Measurements from ENCODE around the gene GNAS. TPM values are rescaled to one million over a fixed set of nuclear protein-coding genes. Genes with fewer than 3 reads are reported as not detected.

The GNAS gene
- total RNA-seq, 2 experiments from 2014 or later = 1,245 to 1,317 TPM

- DNase-seq (peak in 9 of 14 experiments; percentile 20 to 70 (median 36)), ATAC-seq (ENCODE audit: poor library complexity) (peak; percentile 1)
- Histone ChIP-seq H3K36me3 (ENCODE audit: insufficient read depth, low read length) (no peaks in the 10 kb centered on the region), H3K4me1 (ENCODE audit: insufficient read depth, low read length) (peaks cover 30% of the 10 kb centered on the region), H3K27ac (ENCODE audit: low read depth in 1 of 2, low read length in 2 of 2) (peak overlapping the region; percentile 86 to 95), H3K9me3 (ENCODE audit: control insufficient read depth in 1 of 2, insufficient read depth in 1 of 2, low read length in 2 of 2) (no peaks in the 10 kb centered on the region), H3K27me3 (ENCODE audit: control insufficient read depth in 1 of 2, insufficient read depth in 2 of 2, low read length in 2 of 2) (no peaks in the 10 kb centered on the region), H3K4me3 (ENCODE audit: low read length) (peak overlapping the region; percentile 88)
- ChIA-PET POLR2A (interaction anchor here (0.6 to 4.4 kb wide), 12 partner anchors 12 to 581 kb away, joined by 3 to 54 read pairs (median 4); partner anchors contain the start of genes ATP5F1E and STX16), CTCF (no interaction called here)
- H3K4me3 Mint-ChIP-seq = peak overlapping the region; percentile 100
- no peaks in the 10 kb centered on the region for H3K9me3 Mint-ChIP-seq
- peaks cover 61% of the 10 kb centered on the region for H3K4me1 Mint-ChIP-seq (ENCODE audit: low read depth)
- H3K36me3 Mint-ChIP-seq (ENCODE audit: low read depth) = peaks cover 58% of the 10 kb centered on the region
- TF ChIP-seq CTCF (IDR thresholded peaks at IDR 0.05) = no peak
- no peaks in the 10 kb centered on the region for H3K27me3 Mint-ChIP-seq
- intact Hi-C loops (cut with DNase I, micrococcal nuclease) = loop anchor here (2.0 to 10.0 kb wide), 9 partner anchors 13 to 1499 kb away; partner anchors contain the start of genes NELFCD (in 2 of the 2), ATP5F1E (in 1 of the 2), PRELID3B (in 1 of the 2) and RAB22A (in 1 of the 2)
- H3K27ac Mint-ChIP-seq = peak overlapping the region; percentile 99
Measured at GRCh38 chr20:58891718-58892140, 39.2 kb downstream of the GNAS start.

GRCh38 chr20:58892141-58892931 lies 39.8 kb downstream of the GNAS start:
- Histone ChIP-seq H3K4me1 (ENCODE audit: insufficient read depth, low read length) (peaks cover 30% of the 10 kb centered on the region), H3K36me3 (ENCODE audit: insufficient read depth, low read length) (peaks cover 5% of the 10 kb centered on the region), H3K27ac (ENCODE audit: low read depth in 1 of 2, low read length in 2 of 2) (peak overlapping the region; percentile 86 to 95), H3K9me3 (ENCODE audit: control insufficient read depth in 1 of 2, insufficient read depth in 1 of 2, low read length in 2 of 2) (no peaks in the 10 kb centered on the region), H3K4me3 (ENCODE audit: low read length) (peak overlapping the region; percentile 88), H3K27me3 (ENCODE audit: control insufficient read depth in 1 of 2, insufficient read depth in 2 of 2, low read length in 2 of 2) (no peaks in the 10 kb centered on the region)
- peak overlapping the region; percentile 99 for H3K27ac Mint-ChIP-seq
- intact Hi-C loops (cut with DNase I, micrococcal nuclease) = loop anchor here (2.0 to 10.0 kb wide), 8 partner anchors 14 to 1500 kb away; partner anchors contain the start of genes NELFCD (in 2 of the 2), PRELID3B (in 1 of the 2), RAB22A (in 1 of the 2) and RBM38 (in 1 of the 2)
- POLR2A ChIA-PET = interaction anchor here (0.6 to 4.4 kb wide), 14 partner anchors 13 to 273 kb away, joined by 3 to 54 read pairs (median 4); partner anchors contain the start of genes ATP5F1E and STX16
- peak; percentile 37 for ATAC-seq (ENCODE audit: poor library complexity)
- peak overlapping the region; percentile 100 for H3K4me3 Mint-ChIP-seq
- no peak for TF ChIP-seq CTCF (IDR thresholded peaks at IDR 0.05)
- CTCF ChIA-PET = no interaction called here
- H3K36me3 Mint-ChIP-seq (ENCODE audit: low read depth) = peaks cover 64% of the 10 kb centered on the region
- peaks cover 61% of the 10 kb centered on the region for H3K4me1 Mint-ChIP-seq (ENCODE audit: low read depth)
- DNase-seq = peak; percentile 51 to 88 (median 72)
- H3K9me3 Mint-ChIP-seq = no peaks in the 10 kb centered on the region
- no peaks in the 10 kb centered on the region for H3K27me3 Mint-ChIP-seq

GRCh38 chr20:58892932-58893224 lies 40.4 kb downstream of the GNAS start:
- intact Hi-C loops (cut with DNase I, micrococcal nuclease) = loop anchor here (2.0 to 10.0 kb wide), 8 partner anchors 14 to 1501 kb away; partner anchors contain the start of genes NELFCD (in 2 of the 2), PRELID3B (in 1 of the 2), RAB22A (in 1 of the 2) and RBM38 (in 1 of the 2)
- ATAC-seq (ENCODE audit: poor library complexity) = no peak
- Mint-ChIP-seq H3K27ac (peak overlapping the region; percentile 99), H3K27me3 (no peaks in the 10 kb centered on the region), H3K9me3 (no peaks in the 10 kb centered on the region), H3K36me3 (ENCODE audit: low read depth) (peaks cover 70% of the 10 kb centered on the region), H3K4me1 (ENCODE audit: low read depth) (peaks cover 62% of the 10 kb centered on the region), H3K4me3 (peak overlapping the region; percentile 100)
- no peak for DNase-seq
- ChIA-PET POLR2A (interaction anchor here (0.6 to 1.6 kb wide), 8 partner anchors 13 to 241 kb away, joined by 3 to 5 read pairs (median 3); partner anchors contain the start of gene ATP5F1E), CTCF (no interaction called here)
- TF ChIP-seq CTCF (IDR thresholded peaks at IDR 0.05) = no peak
- peaks cover 26% of the 10 kb centered on the region for H3K4me1 ChIP-seq (ENCODE audit: insufficient read depth, low read length)
- H3K9me3 ChIP-seq (ENCODE audit: control insufficient read depth in 1 of 2, insufficient read depth in 1 of 2, low read length in 2 of 2) = no peaks in the 10 kb centered on the region
- H3K27ac ChIP-seq (ENCODE audit: low read depth in 1 of 2, low read length in 2 of 2) = peak overlapping the region; percentile 86 to 95
- peak overlapping the region; percentile 88 for H3K4me3 ChIP-seq (ENCODE audit: low read length)
- peaks cover 11% of the 10 kb centered on the region for H3K36me3 ChIP-seq (ENCODE audit: insufficient read depth, low read length)
- no peaks in the 10 kb centered on the region for H3K27me3 ChIP-seq (ENCODE audit: control insufficient read depth in 1 of 2, insufficient read depth in 2 of 2, low read length in 2 of 2)

Data from CD4-positive, alpha-beta T cell (primary cell).